GM23338 (cell line): ENCODE measurements around the gene PAQR5.

ENCODE experiments used
- EZH2 ChIP-seq: fragments of 200-600 bp; sonication (generic); IDR thresholded peaks from one replicate; pipeline ENCODE4 v1.8.0; 2017; ENCODE audit warnings: antibody characterized with exemption, mild to moderate bottlenecking, low read depth; ENCODE audit not compliant: unreplicated experiment
- TF ChIP-seq, protein P1 (sequence below), 2 experiments: fragments of 200-600 bp in 1 of 2; sonication (generic) in 1 of 2; conservative IDR thresholded peaks; 2 replicates each; pipeline versions ENCODE4 v1.5.1 to v1.6.1; 2016 to 2017; ENCODE audit warnings: antibody characterized with exemption in 2 of 2, low read depth in 2 of 2, mild to moderate bottlenecking in 2 of 2, moderate library complexity in 1 of 2
- TF ChIP-seq, protein P2 (sequence below): fragments of 250-450 bp; sonication (Bioruptor Pico); IDR thresholded peaks from 2 replicates; pipeline ENCODE4 v1.5.0; 2020; ENCODE audit warnings: mild to moderate bottlenecking, moderate library complexity
- TF ChIP-seq, protein P3 (sequence below): IDR thresholded peaks from one replicate; pipeline ENCODE4 v1.6.1; 2018; ENCODE audit warnings: antibody characterized with exemption; ENCODE audit not compliant: unreplicated experiment

DNA sequence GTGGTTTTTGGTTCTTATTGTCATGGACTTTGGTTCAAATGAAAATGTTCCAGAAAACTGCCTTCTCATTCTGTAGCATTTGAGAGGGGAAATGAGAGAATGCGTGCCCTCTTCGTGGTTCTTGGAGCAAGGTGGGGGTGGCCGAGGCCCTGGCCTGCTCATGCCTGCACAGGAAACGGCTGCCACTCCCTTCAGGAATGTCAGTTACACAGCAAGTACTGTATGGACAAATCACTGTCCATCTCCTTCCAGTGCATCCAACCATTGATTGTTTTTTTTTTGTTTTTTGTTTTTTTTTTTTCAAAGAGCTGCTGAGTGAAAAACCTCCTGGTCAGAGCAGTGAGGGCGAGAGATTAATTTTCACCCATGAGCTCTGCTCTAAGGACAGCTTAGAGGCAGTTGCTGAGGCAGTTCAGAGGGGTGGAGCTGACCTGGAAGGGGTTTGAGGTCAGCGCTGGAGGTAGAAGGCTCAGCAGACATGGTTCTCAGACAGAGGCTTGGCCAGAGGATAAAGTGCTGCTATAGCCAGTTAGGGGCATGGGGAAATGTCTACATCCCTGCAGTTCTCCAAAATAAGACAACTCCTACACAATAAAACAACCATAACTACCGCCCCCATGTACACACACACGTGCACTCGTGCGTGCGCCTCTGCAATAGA, 95.2 kb downstream of the PAQR5 start:
- TF ChIP-seq, protein P1, sequence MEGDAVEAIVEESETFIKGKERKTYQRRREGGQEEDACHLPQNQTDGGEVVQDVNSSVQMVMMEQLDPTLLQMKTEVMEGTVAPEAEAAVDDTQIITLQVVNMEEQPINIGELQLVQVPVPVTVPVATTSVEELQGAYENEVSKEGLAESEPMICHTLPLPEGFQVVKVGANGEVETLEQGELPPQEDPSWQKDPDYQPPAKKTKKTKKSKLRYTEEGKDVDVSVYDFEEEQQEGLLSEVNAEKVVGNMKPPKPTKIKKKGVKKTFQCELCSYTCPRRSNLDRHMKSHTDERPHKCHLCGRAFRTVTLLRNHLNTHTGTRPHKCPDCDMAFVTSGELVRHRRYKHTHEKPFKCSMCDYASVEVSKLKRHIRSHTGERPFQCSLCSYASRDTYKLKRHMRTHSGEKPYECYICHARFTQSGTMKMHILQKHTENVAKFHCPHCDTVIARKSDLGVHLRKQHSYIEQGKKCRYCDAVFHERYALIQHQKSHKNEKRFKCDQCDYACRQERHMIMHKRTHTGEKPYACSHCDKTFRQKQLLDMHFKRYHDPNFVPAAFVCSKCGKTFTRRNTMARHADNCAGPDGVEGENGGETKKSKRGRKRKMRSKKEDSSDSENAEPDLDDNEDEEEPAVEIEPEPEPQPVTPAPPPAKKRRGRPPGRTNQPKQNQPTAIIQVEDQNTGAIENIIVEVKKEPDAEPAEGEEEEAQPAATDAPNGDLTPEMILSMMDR (conservative IDR thresholded peaks at IDR 0.05; ENCODE audit: low read depth in 2 of 2), result no peak
- TF ChIP-seq, protein P2, sequence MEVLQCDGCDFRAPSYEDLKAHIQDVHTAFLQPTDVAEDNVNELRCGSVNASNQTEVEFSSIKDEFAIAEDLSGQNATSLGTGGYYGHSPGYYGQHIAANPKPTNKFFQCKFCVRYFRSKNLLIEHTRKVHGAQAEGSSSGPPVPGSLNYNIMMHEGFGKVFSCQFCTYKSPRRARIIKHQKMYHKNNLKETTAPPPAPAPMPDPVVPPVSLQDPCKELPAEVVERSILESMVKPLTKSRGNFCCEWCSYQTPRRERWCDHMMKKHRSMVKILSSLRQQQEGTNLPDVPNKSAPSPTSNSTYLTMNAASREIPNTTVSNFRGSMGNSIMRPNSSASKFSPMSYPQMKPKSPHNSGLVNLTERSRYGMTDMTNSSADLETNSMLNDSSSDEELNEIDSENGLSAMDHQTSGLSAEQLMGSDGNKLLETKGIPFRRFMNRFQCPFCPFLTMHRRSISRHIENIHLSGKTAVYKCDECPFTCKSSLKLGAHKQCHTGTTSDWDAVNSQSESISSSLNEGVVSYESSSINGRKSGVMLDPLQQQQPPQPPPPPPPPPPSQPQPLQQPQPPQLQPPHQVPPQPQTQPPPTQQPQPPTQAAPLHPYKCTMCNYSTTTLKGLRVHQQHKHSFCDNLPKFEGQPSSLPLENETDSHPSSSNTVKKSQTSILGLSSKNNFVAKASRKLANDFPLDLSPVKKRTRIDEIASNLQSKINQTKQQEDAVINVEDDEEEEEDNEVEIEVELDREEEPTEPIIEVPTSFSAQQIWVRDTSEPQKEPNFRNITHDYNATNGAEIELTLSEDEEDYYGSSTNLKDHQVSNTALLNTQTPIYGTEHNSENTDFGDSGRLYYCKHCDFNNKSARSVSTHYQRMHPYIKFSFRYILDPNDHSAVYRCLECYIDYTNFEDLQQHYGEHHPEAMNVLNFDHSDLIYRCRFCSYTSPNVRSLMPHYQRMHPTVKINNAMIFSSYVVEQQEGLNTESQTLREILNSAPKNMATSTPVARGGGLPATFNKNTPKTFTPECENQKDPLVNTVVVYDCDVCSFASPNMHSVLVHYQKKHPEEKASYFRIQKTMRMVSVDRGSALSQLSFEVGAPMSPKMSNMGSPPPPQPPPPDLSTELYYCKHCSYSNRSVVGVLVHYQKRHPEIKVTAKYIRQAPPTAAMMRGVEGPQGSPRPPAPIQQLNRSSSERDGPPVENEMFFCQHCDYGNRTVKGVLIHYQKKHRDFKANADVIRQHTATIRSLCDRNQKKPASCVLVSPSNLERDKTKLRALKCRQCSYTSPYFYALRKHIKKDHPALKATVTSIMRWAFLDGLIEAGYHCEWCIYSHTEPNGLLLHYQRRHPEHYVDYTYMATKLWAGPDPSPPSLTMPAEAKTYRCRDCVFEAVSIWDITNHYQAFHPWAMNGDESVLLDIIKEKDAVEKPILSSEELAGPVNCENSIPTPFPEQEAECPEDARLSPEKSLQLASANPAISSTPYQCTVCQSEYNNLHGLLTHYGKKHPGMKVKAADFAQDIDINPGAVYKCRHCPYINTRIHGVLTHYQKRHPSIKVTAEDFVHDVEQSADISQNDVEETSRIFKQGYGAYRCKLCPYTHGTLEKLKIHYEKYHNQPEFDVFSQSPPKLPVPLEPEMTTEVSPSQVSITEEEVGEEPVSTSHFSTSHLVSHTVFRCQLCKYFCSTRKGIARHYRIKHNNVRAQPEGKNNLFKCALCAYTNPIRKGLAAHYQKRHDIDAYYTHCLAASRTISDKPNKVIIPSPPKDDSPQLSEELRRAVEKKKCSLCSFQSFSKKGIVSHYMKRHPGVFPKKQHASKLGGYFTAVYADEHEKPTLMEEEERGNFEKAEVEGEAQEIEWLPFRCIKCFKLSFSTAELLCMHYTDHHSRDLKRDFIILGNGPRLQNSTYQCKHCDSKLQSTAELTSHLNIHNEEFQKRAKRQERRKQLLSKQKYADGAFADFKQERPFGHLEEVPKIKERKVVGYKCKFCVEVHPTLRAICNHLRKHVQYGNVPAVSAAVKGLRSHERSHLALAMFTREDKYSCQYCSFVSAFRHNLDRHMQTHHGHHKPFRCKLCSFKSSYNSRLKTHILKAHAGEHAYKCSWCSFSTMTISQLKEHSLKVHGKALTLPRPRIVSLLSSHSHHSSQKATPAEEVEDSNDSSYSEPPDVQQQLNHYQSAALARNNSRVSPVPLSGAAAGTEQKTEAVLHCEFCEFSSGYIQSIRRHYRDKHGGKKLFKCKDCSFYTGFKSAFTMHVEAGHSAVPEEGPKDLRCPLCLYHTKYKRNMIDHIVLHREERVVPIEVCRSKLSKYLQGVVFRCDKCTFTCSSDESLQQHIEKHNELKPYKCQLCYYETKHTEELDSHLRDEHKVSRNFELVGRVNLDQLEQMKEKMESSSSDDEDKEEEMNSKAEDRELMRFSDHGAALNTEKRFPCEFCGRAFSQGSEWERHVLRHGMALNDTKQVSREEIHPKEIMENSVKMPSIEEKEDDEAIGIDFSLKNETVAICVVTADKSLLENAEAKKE (CRISPR knock-in tag), result no peak
- TF ChIP-seq EZH2, result no peak
- TF ChIP-seq, protein P3, sequence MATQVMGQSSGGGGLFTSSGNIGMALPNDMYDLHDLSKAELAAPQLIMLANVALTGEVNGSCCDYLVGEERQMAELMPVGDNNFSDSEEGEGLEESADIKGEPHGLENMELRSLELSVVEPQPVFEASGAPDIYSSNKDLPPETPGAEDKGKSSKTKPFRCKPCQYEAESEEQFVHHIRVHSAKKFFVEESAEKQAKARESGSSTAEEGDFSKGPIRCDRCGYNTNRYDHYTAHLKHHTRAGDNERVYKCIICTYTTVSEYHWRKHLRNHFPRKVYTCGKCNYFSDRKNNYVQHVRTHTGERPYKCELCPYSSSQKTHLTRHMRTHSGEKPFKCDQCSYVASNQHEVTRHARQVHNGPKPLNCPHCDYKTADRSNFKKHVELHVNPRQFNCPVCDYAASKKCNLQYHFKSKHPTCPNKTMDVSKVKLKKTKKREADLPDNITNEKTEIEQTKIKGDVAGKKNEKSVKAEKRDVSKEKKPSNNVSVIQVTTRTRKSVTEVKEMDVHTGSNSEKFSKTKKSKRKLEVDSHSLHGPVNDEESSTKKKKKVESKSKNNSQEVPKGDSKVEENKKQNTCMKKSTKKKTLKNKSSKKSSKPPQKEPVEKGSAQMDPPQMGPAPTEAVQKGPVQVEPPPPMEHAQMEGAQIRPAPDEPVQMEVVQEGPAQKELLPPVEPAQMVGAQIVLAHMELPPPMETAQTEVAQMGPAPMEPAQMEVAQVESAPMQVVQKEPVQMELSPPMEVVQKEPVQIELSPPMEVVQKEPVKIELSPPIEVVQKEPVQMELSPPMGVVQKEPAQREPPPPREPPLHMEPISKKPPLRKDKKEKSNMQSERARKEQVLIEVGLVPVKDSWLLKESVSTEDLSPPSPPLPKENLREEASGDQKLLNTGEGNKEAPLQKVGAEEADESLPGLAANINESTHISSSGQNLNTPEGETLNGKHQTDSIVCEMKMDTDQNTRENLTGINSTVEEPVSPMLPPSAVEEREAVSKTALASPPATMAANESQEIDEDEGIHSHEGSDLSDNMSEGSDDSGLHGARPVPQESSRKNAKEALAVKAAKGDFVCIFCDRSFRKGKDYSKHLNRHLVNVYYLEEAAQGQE, result no peak
